Fibroblast of pulmonary artery (primary cell): ENCODE data around the gene CASQ2.

ENCODE experiments used
- DNase-seq: peaks from one replicate; pipeline ENCODE4 v3.0.0-alpha.2; 2010; ENCODE audit warnings: low read depth
- H3K4me3 ChIP-seq: replicated peaks from 2 replicates; pipeline ENCODE4 v1.5.1; 2011; ENCODE audit warnings: low read depth, mild to moderate bottlenecking, control low read depth, low read length, moderate library complexity
- TF ChIP-seq, protein P1 (sequence below): IDR thresholded peaks from 2 replicates; pipeline ENCODE4 v1.5.1; 2011; ENCODE audit warnings: mild to moderate bottlenecking, control low read depth, low read length, inconsistent platforms; ENCODE audit errors: missing control alignments

Gene CASQ2

GRCh38 chr1:115725600-115725999 lies 42.9 kb downstream of the CASQ2 start:
- TF ChIP-seq, protein P1, sequence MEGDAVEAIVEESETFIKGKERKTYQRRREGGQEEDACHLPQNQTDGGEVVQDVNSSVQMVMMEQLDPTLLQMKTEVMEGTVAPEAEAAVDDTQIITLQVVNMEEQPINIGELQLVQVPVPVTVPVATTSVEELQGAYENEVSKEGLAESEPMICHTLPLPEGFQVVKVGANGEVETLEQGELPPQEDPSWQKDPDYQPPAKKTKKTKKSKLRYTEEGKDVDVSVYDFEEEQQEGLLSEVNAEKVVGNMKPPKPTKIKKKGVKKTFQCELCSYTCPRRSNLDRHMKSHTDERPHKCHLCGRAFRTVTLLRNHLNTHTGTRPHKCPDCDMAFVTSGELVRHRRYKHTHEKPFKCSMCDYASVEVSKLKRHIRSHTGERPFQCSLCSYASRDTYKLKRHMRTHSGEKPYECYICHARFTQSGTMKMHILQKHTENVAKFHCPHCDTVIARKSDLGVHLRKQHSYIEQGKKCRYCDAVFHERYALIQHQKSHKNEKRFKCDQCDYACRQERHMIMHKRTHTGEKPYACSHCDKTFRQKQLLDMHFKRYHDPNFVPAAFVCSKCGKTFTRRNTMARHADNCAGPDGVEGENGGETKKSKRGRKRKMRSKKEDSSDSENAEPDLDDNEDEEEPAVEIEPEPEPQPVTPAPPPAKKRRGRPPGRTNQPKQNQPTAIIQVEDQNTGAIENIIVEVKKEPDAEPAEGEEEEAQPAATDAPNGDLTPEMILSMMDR = no peak
- peak; percentile 10 for DNase-seq
- H3K4me3 ChIP-seq = no peak overlapping the region

DNA sequence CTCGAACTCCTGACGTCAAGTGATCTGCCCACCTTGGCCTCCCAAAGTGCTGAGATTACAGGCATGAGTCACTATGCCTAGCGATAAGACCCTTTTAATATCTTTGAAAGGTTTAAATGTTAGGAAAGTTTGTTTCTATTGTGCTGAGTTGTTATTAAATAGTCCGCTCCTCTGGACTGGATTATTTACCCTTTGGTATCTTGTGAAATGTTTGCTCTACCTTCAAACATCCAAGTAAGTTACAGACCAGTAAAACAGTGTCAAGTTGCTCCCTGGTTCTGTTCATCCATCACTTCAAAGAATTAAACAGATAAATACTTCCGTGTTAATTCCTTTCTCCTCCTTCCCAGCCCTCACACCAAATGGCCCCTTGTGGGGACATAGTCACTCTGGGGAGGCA lies 44.8 kb downstream of the CASQ2 start:
- H3K4me3 ChIP-seq = no peak overlapping the region
- TF ChIP-seq, protein P1 = no peak
- no peak for DNase-seq

DNA sequence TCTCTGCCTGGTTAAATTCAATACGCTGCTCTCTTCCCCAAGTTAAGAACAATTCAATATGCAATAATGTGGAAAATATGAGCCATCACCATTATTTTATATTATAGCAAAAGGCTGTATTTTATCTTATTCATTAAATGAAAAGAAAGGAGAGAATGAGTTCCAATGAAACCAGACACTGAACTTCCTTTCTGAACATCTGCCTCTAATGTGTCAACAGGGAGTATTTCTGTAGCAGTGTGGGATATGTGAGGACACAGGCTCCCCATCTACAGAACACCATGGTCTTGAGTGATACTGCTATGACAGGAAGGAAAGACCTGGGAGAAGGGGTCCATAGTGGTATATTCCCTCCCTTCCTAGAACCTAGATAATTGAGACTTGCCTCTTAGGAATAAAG lies 46.3 kb downstream of the CASQ2 start:
- TF ChIP-seq, protein P1 = no peak
- no peak for DNase-seq
- H3K4me3 ChIP-seq = no peak overlapping the region

GRCh38 chr1:115719285-115719684 lies 49.2 kb downstream of the CASQ2 start:
- no peak overlapping the region for H3K4me3 ChIP-seq
- TF ChIP-seq, protein P1 = no peak
- no peak for DNase-seq

DNA sequence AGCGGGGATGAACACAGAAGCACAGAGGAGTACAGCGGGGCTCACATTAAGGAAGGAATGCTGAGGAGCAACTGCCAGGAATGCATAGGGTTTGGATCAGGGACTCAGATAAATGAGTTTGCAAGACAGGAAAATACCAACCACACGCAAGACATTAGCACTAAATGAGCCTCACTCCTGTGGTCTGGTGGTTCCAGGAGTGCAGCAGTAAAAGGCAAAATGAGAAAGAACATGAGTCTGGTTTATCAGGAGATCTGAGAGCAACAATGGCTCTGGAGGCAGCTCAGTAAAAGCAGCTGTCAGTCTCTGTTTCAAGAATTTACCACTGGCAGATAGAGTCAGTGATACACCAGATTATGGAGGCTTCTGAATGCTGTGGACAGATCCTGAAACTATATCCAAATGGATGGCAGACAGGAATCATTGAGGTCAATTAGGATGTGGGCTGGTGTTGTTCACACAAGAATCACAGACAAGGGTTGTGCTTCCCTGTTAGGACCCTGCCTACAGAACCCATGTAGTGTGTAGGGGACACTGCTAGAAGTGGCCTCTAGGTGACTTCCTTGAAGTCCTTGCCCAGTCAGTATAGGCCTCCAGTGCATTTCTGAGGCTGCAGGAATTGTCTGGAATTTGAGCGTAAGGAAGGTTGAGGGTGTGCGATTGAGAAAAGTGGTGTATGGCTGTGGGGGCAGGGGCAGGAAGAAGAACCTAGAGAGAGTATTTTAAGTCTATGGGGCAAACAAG lies 50.3 kb downstream of the CASQ2 start:
- TF ChIP-seq, protein P1 = no peak
- no peak for DNase-seq
- no peak overlapping the region for H3K4me3 ChIP-seq

DNA sequence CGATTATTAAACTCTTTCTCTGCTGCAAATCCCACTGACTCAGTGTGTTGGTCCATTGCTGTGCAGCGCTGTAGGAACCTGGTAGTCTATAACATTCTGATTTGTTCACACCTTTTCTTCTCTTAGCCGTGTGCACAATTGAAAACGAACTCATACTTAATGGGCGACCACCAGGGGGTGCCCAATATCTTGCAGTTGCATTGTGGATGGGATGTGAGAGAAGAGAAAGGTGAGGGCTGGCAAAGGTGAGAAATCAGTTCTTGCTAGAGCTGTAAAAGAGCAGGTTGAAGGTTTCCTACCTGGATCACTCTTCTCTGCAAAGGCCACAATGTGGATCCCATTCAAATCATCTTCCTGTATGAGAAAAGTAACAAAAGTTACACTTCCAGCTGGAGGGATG lies 51.0 kb downstream of the CASQ2 start:
- TF ChIP-seq, protein P1 = peak; percentile 55
- peak; percentile 49 for DNase-seq

DNA sequence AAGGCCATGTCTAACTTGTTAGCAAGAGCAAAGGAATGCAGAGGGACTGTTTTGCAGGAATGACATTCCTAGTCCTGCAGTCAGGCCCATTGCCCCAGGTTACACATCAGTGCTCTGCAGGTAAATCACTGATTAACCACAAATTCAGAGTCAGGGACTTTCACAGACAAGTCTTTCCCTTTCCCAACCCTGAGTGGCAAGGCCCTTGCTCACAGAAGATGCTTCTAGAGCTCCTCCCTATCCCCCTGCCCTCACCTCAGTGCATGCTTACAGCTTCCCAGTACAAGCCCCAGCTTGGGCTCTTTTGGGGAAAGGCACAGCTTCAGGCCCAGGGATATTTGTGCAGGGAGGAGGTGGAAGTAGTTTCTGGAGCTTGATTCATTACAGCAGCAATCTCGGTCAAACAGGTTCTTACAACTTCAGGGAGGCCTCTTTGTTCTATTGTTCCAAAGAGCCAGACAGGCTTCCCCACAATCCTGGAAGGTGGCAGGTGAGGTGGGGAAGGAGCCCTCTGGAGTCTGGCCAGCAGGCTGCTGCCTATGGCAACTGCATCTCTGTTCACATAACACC lies 53.9 kb downstream of the CASQ2 start:
- TF ChIP-seq, protein P1 = no peak
- no peak for DNase-seq
- H3K4me3 ChIP-seq = no peak overlapping the region

More for the DNA sequence above, 51.0 kb downstream of the CASQ2 start:
- no peak overlapping the region for H3K4me3 ChIP-seq
